Activated CD4-positive, alpha-beta T cell treated with anti-CD3 and anti-CD28 coated beads, Interleukin-2, amount 50 U/mL, for 16 hours (primary cell): ENCODE measurements around the gene PSTPIP1.
"Not testable (repeated sequence)": the region's sequence is repeated elsewhere in the genome, so short reads cannot be mapped to it uniquely, and the experiment has no call there.

ENCODE experiments used
- DNase-seq: peaks from one replicate; pipeline ENCODE4 v3.0.0-alpha.2; 2020

PSTPIP1 gene

DNA sequence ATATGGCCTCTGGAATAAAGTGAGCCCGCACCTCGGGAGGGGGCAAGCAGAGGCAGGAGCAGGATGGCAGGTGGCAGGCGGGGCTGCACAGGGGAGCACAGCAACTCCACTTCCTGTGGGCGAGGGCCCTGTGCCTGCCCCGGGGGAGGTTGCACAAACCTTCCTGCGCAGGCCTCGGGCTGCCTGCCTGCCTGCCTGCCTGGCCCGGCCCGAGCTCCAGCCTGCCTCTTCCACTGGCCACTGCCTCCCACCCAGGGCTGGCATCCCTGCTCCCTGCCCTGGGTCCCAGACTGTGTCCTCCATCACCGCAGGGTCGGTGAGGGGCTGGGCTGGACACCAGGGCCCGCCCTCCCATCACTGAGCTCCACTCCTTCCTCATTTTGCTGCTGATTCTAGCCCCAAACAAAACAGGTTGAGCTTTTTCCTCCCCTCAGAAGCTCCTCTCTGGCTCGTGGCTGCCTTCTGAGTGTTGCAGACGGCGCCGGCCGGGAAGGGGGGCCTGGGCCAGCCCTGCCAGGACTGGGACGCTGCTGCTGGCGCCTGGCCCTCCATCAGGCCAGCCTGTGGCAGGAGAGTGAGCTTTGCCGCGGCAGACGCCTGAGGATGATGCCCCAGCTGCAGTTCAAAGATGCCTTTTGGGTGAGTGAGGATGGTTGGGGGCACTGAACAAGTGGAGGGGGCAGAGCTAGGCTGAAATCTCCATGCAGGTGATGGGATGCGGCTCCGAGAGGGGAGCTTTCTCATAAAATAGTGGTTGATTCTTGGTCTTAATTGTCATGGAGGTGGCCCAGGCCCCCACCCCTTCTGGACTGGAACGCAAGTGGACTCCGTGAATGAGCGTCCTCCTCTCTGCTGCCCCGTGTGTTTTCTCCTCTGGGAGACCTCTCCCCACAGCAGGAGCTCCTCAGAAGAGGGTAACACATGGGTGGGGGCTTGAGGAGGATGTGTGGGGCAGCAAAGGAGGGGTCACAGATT lies at the start of gene PSTPIP1:
Gene PSTPIP1, plus strand, starts transcription at position 156 of the 975 bp plus-strand sequence. Its CDS starts 448 bp downstream, at position 604.
- DNase-seq = peak; percentile 86

DNA sequence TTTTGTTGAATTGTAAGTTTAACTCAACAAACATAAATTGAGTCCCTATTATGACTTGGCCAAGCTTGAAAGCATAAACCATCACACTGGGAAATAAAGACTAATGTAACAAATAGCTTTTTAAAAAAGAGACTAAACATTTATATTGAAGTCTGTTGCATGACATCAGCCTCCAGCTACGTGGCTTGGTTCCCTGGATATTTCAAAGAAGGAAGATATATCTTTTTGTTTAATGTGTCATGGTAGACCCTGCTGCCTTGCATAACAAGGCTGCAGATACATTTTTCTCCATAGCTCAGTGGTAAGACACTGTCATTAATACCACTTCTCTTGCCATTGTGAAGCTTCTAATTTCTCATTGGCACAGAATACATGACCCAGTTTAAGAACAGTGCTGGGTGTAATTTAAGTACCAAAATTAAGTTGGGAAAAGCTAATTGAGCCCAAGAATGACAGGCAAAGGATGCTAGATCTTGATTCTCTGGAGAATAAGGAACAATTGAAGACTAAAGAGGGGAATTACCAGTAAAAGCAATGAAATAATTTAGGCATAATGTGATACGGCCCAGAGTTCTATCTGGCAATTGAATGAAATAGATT lies 49.3 kb upstream of the PSTPIP1 start:
- DNase-seq = no peak

DNA sequence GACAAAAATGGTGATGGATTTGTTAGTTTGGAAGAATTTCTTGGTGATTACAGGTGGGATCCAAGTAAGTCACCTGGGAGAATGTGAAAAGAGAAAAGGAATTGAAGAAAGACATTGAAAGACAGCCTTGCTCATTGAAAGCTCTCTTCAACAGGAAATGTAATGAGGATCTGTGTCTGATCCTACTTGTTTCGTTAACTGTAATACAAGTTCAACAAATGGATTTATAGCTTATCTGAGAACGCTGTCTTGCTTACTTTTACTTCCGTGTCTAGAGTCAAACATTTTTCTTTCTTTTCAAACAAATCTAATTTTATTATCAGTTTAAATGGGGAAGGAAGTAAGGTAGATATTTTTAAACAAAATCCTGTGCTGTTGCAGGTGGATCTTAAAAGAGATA lies 47.5 kb upstream of the PSTPIP1 start:
- no peak for DNase-seq

DNA sequence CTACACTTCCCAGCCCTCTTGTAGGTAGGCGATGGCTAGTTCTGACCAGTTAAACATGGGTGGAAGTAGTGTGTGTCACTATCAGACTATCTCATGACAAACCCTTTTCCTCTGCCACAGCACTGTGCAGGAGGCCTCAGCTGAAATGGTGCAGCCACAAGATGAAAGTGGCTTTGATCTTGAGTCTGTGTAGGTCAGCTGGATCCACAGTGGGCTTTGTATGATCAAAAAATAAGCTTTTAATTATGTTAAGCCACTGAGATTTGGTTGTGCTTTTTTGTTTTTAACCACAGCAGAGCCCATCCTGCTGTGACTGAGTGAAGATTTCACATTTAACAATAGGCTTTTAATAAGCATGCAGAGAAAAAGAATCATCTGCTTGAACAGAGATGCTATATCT lies 43.7 kb upstream of the PSTPIP1 start:
- DNase-seq = no peak

DNA sequence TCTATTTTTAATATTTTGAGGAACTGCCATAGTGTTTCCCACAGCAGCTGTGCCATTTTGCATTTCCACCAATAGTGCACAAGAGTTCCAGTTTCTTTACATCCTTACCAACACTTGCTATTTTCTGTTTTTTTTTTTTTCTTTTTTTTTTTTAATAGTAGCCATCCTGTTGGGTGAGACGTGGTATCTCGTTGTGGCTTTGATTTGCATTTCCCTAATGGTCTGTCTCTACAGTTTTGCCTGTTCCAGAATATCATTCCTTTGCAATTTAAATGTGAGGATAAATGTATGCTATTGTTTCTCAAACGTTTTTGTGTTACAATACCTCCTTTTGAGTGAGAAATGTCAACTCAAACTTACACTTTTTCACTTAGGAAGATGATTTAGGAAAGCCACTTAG lies 41.0 kb upstream of the PSTPIP1 start:
- DNase-seq = no peak

DNA sequence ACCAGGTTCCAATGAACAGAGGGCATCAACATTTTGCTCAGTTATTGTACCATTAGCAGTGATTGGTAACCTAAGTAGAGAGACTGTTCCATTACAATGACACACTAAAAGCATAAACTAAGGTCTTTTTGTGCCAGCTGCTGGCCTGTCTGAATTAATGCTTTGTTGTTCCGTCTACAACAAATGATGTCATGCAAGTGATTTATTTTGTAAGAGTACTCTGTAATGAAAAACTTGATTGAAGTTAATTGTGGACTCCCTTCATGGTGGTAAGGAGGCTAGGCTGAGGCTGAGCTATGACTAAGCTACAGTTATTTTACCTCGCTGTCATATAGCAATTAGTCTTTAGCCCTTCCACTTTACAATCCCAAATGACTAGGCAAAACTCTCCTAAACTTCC lies 40.2 kb upstream of the PSTPIP1 start:
- no peak for DNase-seq

DNA sequence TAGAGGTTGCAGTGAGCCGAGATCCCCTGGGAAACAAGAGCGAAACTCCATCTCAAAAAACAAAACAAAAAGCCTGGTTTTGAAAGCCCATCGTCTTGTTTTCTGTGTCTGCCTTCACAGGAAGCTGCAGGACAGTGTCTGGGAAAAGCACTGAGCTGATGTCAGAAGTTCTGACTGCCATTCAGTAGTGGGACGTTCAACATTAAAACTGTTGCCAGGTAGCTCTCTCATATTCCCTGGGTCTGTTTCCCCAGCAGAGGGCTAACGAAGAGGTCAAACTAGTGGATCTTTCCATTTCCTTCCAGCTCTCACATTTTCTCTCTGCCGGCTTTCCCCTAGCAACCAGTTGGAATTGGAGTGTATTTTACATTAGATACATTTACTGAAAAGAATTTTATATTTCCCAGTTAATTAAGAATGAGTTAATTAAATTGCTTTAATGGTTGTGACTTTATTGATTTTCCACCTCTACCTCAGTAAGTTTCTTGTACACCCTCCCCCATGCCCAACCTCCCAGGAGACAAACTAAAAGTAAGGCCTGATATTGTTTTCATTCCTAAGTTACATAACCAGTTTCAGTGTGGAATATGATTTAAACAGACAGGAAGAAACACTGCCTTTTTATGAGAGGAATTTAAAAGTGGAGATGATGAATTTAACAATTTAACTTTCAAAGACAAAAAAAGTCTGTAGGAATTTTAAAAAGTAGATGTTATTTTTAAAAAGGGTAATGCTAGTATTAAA lies 33.5 kb upstream of the PSTPIP1 start:
- DNase-seq = no peak

DNA sequence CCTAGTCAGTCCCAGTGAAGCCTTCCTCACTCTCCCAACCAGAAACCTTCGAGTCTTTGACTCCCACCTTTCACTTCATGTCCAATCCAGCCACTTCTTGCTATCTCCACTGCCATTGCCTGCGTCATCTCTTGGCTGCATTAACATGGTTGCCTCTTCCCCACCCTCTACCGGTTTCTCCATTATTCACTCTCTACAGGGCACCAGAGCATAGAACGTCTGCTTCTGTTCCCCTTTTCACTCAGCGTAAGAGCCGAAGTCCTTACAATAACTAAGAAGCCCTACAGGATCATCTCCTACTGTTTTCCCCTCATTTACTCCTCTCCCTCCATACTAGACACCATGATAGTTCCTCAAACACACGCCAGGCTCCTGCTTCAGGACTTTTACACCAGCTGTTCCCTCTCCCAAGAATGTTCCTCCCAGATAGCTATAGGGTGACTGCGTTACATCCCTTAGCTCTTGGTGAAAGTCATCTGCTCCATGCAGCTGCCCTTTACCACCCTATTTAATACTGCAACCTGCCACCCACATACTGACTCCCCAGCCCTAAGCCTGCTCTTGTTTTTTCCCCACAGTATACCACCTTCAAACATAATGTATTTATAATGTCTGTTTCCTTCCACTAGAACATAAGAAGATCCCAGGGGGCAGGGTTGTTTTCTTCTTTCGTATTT lies 32.5 kb upstream of the PSTPIP1 start:
- no peak for DNase-seq

DNA sequence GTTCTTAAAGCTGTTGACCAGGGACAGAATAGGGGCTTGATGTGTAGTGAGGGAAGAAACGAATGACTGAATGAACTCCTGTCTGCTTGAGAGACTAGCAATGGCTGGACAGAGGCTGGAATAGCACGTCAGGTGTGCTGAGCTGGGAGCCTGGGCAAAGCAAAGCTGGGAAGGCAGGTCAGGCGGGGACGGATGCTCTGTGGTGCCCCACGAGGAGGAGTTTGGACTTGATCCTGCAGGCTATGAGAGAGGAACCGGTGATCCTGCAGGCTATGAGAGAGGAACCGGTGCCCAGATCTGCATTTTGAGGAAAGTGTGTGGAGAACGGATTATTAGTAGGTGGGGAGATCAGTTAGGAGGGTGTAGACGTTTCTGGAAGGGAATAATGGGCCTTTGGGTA lies 31.3 kb upstream of the PSTPIP1 start:
- no peak for DNase-seq

DNA sequence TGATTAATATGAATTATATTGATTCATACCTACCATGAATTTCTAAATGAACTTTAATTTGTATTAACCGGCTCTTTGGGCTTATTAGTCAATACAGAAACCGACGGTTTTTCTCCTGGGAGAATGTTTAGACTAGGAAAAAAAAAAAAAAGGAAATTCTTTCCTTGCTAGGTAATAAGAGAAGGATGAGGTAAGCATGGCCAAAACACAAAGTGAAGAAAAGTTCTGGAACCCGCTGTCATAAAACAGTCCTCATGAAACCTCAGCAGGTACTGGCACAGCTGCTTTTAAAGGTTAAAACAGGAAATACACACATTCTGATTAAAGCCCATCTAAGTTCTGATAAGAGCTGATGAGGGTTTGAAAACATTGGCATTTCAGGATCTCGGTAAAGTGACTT lies 30.8 kb upstream of the PSTPIP1 start:
- no peak for DNase-seq

DNA sequence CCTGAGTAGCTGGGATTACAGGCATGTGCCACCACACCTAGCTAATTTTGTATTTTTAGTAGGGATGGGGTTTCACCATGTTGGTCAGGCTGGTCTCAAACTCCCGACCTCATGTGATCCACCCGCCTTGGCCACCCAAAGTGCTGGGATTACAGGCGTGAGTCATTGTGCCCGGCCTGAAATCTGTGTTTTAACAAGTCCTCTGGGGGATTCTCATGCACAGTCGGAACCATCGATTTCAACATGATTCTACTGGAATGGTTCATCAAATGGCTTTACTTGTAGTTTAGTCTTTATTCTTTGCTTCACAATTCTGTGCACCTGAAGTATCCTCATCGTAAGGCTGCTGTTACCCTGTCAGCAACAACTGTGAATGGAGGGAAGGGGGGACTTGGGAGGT lies 28.9 kb upstream of the PSTPIP1 start:
- not testable (repeated sequence) for DNase-seq

DNA sequence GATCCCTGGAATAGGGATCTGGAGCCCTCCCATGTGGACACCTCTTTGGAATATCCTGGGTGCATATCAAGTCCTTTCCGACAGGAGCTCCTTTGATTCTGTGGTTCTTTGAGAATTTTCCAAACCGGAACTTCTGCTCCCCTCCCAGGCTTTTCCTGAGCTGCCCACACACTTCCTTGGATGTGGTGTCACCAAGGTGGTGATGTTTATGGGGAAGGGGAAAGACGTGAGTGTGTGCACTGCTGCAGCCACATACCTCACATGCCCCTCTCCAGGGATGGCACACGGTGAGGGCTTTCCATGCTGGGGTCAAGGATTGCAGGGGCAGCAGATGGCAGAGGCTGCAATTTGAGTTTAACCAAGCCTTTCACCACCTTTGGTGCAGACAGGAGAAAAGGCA lies 27.9 kb upstream of the PSTPIP1 start:
- no peak for DNase-seq

DNA sequence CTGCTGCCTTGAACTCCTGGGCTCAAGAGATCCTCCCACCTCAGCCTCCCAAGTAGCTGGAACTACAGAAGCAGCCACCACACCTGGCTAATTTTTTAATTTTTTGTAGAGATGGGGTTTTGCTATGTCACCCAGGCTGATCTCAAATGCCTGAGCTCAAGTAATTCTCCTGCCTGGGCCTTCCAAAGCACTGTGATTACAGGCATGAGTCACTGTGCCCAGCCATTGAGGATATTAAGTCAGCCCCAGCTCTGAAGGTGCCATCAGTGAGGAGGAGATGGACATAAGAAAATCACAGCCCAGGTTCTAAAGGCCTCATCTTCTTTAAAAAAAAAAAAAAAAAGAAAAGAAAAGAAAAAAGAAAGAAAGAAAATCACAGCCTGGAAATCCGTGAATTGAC lies 26.6 kb upstream of the PSTPIP1 start:
- no peak for DNase-seq

DNA sequence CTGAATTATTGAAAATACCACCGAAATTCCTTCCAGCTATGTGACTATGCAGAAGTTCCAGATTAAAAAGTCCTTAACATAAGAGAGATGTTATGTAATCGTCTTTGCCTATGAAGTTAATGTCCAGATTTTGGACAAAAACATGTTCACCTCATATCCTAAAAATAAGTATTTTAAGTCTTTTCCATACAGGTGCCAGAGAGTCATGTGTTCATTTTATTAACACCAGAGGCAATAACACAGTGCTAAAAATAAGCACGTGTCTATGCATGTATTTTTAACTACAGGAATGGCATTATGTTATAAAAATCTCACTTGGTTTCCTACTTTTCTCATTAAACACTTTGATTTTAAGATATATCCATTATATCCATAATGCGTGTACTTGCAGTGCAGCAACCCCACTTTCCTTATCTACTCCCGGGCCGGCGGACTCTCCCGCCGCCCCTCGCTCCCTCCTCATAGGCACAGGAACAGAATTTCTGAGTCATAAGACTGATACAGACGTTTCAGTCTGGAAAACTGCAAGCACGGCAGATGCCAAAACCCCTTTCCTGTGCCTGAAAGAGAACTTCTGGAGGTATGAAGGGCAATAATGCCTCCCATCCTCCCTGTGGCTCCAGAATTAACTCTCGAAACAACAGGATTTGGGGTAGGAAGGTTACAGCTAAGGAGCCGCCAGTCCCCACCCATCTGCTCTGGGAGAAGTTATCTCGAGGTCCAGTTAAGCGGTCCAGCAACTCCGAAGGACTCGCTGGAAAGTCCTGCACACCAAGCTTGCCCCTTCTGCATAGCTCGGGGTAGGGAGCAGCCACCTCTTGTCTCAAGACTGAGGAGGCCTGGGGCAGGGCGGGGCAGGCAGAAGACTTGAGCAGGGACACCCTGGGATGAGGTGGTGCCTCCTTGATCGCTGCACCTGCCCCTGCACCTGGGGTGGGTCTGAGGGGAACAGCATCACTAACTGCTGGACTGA lies 22.3 kb upstream of the PSTPIP1 start:
- DNase-seq = no peak

DNA sequence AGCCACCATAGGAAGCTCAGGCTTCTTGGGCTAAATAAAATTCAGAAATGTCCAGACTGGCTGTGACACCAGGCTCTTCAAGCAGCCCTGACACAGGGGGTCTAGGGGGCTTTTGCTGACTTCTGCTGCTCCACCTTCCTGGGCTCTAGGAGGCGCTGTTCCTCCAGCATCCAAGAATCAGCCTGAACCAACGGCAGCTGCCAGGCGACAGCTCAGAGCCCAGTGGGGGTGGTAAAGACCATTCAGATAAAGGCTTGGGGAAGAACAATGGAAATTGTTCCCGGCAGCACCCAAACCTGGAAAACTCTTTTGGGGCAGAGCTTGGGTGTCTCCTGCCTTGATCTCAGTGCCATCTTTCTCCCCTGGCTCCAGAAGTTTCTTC lies 21.6 kb upstream of the PSTPIP1 start:
- DNase-seq = peak; percentile 77

DNA sequence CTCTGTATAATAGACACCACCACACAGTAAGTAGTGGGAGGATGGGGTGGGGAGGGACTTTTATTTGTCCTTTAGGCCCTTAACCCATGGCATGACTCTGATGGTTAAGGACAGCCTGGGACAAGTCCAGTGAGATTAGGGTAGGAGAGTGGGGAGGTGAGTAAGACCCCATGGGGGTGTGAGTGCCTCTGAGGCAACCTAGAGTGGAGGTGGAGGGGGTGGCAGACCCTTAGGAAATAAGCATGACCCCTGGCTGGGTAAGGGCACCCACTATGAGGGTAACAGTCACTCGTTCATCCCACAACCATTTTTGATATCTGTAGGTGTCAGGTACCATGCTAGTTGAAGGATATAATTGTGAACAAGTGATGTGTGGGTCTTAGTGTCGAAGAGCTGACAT lies 21.0 kb upstream of the PSTPIP1 start:
- DNase-seq = no peak

DNA sequence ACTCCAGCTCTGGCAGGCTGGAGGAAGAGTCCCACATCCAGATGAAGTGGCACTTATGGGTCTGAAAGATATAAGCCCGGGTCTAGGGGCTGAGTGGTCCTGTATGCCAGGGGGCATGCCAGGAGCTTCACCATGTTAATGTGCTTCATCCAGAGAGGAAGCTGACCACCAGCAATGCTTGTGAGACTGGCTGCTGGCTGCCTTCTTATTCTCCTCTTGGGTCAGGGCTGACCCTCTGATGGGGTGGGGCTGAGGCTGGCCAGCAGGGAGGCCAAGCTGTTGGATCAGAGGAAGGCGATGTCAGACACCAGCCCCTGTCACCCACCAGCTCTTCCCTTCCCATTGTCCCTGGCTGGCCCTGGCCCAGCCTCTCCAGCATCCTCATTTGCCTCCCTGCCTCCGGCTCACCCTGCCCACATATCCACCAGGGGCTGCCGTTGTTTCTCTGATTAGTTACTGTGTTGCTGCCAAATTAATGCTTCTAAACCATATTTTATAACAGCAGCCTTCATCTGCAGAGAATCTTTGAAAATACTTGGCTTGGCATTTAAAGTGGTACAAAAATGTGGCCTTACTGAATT lies 20.4 kb upstream of the PSTPIP1 start:
- DNase-seq = no peak

DNA sequence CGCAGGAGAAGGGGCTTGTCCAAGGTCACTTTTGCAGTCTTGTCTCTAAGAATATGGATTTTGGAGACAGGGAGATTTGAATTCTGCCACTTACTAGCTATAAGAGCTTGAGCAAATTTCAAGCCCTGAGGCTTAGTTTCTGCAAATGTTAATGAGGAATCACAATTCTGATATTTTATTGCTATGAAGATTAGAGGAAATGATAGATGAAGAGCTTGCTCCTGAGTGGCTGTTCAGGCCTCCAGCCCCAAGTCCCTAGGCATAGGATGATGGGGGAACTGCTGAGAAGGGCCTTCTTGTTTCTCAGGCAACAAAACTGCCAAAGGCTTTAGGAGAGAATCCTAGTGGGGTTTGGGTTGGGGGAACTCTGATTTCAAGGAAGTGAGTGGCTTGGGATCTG lies 18.8 kb upstream of the PSTPIP1 start:
- DNase-seq = no peak

DNA sequence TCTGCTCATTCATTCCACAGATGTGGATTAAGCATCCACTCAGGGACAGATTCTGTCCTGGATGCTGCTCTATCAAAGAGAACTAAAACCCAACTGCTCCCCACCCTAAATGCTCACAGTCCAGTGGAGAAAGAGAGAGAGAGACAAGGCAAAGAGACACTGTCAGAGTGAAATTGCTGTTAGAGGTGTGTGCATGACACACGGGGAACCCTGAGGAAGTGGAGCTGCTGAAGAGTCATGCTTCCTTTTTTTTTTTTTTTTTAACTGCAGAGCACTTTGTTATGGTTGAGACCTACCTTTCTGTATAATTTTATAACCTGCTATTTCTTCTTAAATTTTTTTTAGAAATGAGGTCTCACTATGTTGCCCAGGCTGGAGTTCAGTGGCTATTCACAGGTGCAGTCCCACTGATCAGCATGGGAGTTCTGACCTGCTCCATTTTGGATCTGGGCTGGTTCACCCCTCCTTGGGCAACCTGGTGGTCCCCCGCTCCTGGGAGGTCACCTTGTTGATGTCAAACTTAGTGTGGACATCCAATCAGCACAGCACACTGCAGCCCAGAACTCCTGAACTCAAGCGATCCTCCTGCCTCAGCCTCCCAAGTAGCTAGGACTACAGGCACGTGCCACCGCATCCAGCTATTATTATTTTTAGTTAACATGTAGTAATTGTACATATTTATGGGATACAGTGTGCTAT lies 18.2 kb upstream of the PSTPIP1 start:
- DNase-seq = peak; percentile 70

DNA sequence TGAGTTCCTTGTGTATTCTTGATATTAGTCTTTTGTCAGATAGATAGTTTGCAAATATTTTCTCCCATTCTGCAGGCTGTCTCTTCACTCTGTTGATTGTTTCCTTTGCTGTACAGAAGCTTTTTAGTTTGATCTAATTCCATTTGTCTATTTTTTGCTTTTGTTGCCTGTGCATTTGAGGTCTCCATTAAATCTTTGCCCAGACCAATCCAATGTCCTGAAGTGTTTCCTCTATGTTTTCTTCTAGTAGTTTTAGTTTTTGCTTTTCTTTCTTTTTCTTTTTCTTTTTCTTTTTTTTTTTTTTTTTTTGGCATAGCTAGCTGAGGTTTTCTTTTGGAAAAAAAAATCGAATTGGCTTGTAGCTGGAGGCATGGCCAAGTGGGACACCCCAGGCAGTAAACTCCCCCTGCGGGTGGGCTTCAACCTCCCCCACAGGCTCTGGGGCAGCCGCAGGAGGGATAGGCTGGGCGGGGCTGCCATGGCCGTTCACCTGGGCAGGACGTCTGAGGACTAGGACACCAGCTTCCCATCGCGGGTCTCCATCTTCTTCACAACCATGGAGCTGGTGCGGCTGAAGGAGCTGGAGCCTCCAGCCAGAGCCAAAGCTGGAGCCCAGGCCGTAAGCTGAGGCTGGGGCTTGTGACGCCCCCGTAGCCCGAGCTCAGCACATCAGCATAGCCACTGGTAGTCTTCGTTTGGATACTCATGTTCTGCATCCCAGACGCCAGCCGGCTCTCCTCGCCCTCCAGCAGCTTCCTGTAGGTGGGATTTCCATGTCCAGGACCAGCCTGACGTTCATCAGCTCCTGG lies 16.2 kb upstream of the PSTPIP1 start:
- no peak for DNase-seq
